Mucosa of descending colon (tissue), 3 donors: ENCODE measurements around the gene SEC11C. TPM values are rescaled to one million over a fixed set of nuclear protein-coding genes. Genes with fewer than 3 reads are reported as not detected.

Experiments used
- ATAC-seq: fragments of 200-7000 bp; cut with Tn5 transposase; one replicate; pipeline ENCODE4 v1.9.1; 2020; ENCODE audit warnings: mild to moderate bottlenecking, moderate library complexity
- DNase-seq, 3 donors: peaks; one replicate each; pipeline ENCODE4 v3.0.0-alpha.2; 2020
- H3K36me3 ChIP-seq: fragments of 200-600 bp; one replicate; pipeline ENCODE4 v1.8.0; 2021; ENCODE audit warnings: low read depth, mild to moderate bottlenecking
- H3K4me1 ChIP-seq: fragments of 200-600 bp; one replicate; pipeline ENCODE4 v1.8.0; 2021; ENCODE audit warnings: low read depth, mild to moderate bottlenecking
- H3K4me3 ChIP-seq: fragments of 200-600 bp; one replicate; pipeline ENCODE4 v1.8.0; 2021; ENCODE audit warnings: mild to moderate bottlenecking
- H3K9me3 ChIP-seq: fragments of 200-600 bp; one replicate; pipeline ENCODE4 v1.8.0; 2021; ENCODE audit warnings: mild to moderate bottlenecking
- CTCF ChIP-seq: fragments of 200-600 bp; IDR thresholded peaks from one replicate; pipeline ENCODE4 v1.8.0; 2022; ENCODE audit warnings: antibody characterized with exemption, mild to moderate bottlenecking
- intact Hi-C, 2 donors: fragments of 100-400 bp; cut with DNase I in 1 of 2; cut with micrococcal nuclease in 1 of 2; formaldehyde crosslinking; loops; one replicate each; pipeline versions ENCODE4 v1.11.0 to v1.11.1; 2022; cut with DNase I, micrococcal nuclease
- total RNA-seq, 3 donors: library from RNA; stranded (reverse); fragmentation: NEBNext Ultra II Directional in 2 of 3; extraction: Animal tissue kit (Norgen Biotek cat#: 25700) in 2 of 3; gene quantifications; one replicate each; pipeline versions ENCODE4 v1.2.1 to v1.2.4, GENCODE V29; 2021 to 2023
- donor health status: DM: no; HTN: no; CAD: no; lungs with moderate emphysema.
- donor health status: DM: no; HTN: no; CAD: no.
- donor health status: DM: no; HTN: yes; CAD: no.

The SEC11C gene
- total RNA-seq, 3 donors from 2014 or later = 41.5 to 68.9 (median 52.7) TPM

GRCh38 chr18:59127047-59127446 is 12.6 kb upstream of the SEC11C start:
- intact Hi-C loops = no loop called here
- ATAC-seq (no peak), DNase-seq (no peak)
- Histone ChIP-seq H3K36me3 (no peaks in the 10 kb centered on the region), H3K4me3 (no peak overlapping the region), H3K9me3 (no peaks in the 10 kb centered on the region), H3K4me1 (no peaks in the 10 kb centered on the region)
- TF ChIP-seq CTCF = no peak

DNA sequence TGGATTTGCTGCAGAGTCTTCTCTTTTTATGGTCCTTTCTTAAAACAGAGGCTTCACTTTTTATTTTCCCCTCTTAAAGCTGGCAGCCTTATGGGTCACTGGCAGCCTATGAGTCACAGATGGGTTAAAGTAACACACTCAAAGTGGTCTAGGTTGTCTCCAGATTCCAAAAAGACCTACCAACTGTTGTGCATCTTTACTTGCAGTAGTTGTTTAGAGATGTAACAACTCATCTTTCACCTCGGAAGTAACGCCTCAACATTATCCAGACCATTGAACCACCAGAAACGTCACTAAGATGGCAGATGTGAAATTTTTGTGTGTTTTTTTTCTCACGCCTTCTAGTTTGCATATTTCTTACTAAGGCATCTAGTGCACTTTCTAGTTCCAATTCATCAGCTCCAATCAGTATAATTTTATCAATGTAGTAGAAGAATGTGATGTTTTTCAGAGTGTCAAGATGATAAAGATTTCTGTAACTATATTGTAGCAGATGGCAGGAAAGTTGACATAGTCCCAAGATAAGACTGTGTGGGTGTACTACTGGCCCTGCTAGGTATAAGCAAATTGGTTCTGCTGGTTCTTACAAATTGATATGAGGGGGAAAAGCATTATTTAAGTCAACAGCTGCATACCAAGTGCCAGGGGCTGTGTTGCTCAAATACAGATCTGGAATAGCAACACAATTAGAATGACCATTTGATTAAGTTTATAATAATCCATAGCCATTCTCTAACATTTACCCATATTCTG is 9.6 kb upstream of the SEC11C start:
- DNase-seq (no peak), ATAC-seq (no peak)
- no peak for TF ChIP-seq CTCF
- intact Hi-C loops = no loop called here
- Histone ChIP-seq H3K4me1 (no peaks in the 10 kb centered on the region), H3K36me3 (no peaks in the 10 kb centered on the region), H3K4me3 (no peak overlapping the region), H3K9me3 (no peaks in the 10 kb centered on the region)

GRCh38 chr18:59132810-59133465 is 6.7 kb upstream of the SEC11C start:
- no peak for DNase-seq
- no peak for TF ChIP-seq CTCF
- Histone ChIP-seq H3K9me3 (no peaks in the 10 kb centered on the region), H3K4me1 (no peaks in the 10 kb centered on the region), H3K36me3 (no peaks in the 10 kb centered on the region), H3K4me3 (no peak overlapping the region)
- intact Hi-C loops = no loop called here
- ATAC-seq = no peak

DNA sequence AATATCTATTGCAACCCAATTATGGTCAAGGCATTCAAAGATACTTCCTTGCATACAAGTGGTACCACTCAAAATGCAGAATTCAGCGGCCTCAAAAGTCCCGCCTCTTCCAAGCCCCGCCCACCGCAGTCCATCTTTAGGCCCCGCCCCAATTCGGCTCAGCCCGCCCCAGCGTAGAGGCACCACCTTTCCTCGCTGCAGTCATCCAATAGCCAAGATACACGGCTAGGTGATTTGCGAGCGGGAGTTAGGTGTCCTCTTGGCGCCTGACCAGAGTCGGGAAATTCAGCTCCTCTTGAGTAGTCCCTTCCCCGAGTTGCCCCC is 431 bp upstream of the SEC11C start:
- DNase-seq (peak; percentile 91 to 95 (median 93)), ATAC-seq (peak; percentile 94)
- peaks cover 10% of the 10 kb centered on the region for H3K4me1 ChIP-seq
- peak overlapping the region; percentile 38 for H3K4me3 ChIP-seq
- no peaks in the 10 kb centered on the region for H3K36me3 ChIP-seq
- intact Hi-C loops = no loop called here
- no peaks in the 10 kb centered on the region for H3K9me3 ChIP-seq
- no peak for TF ChIP-seq CTCF

DNA sequence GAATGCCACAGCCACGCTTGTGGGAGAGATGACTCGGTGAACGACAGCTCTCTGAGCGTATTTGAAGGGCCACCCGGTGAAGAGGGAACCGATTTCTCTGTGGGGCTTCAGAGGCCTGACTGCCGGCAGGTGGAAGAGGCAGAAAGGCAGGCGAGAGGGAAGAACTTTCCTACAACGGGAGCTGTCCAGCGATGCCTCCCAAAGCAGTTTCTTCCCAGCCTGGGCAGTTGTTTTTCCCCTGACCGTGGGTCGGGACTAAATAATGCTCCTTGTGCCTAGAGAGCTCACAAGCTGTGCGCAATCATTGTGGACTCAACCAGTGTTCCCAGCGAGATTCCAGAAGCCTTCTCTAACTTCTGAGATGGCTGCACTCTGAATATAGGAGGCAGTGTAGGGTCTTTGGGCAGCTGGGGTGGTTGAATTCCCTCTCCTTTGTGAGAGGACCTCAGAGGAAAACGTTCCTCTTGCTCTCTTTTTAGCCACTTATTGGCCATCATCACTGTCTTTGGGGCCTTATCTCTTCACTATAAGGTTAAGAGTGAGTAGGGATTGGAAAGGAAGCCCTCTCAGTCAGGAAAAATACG is 710 bp downstream of the SEC11C start:
- intact Hi-C loops = no loop called here
- Histone ChIP-seq H3K4me1 (peaks cover 10% of the 10 kb centered on the region), H3K36me3 (no peaks in the 10 kb centered on the region), H3K4me3 (peak overlapping the region; percentile 38), H3K9me3 (no peaks in the 10 kb centered on the region)
- TF ChIP-seq CTCF = no peak
- DNase-seq (peak in 1 of 3 donors; percentile 27), ATAC-seq (peak; percentile 29)
